ENCODE results near the gene TMEM132C. TPM values are rescaled to one million over a fixed set of nuclear protein-coding genes. Genes with fewer than 3 reads are reported as not detected.
"Not testable (repeated sequence)": the region's sequence is repeated elsewhere in the genome, so short reads cannot be mapped to it uniquely, and the experiment has no call there.

The TMEM132C gene
- total RNA-seq, 2 experiments from 2014 or later: not detected

DNA sequence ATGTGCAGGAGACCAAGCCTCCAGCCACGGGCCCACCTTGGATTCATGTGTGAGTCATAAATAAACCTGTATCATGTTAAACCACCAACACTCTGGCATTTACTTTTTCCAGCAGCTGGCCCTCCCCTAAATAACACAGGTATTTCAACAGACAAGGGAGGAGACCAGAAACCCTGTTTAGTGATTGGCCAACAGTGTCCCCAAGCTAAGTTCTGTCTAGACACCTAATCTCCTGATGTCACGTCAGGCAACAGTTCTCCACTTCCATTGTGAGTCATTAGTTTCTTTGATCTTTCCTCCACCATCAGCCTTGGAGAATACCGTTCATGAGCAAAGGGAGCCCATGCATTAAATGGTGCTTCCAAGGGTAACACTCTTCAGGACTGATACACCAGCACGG is 196.9 kb downstream of the TMEM132C start:
- H3K27ac Mint-ChIP-seq: no peak overlapping the region
- no peaks in the 10 kb centered on the region for H3K36me3 Mint-ChIP-seq (ENCODE audit: low read depth)
- peaks cover 5% of the 10 kb centered on the region for H3K9me3 Mint-ChIP-seq (ENCODE audit: low read depth)
- H3K4me1 Mint-ChIP-seq: no peaks in the 10 kb centered on the region
- H3K4me3 Mint-ChIP-seq: no peak overlapping the region
- ChIA-PET POLR2A (no interaction called here), CTCF (no interaction called here)
- DNase-seq (no peak), ATAC-seq (no peak)
- intact Hi-C loops (cut with DNase I, micrococcal nuclease): no loop called here
- peaks cover 2% of the 10 kb centered on the region for H3K27me3 Mint-ChIP-seq

DNA sequence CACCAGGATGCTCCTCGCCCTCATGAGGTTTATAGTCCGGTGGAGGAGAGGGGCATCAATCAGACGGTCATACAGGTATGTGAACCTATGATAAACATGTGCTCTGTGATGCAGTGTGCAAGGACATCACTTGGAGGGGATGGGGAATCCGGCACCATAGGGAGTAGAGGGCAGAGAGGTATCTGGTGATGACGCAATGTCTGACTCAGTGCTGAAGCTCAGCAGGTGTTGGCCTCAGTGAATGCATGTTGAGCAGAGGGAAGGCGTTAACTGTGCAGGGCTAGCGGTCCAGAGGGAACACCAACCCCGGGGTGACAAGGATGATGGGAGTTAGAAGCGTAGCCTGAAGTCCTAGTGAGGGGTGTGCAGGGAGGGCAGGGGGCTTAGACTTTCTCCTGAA is 200.9 kb downstream of the TMEM132C start:
- ChIA-PET CTCF (no interaction called here), POLR2A (no interaction called here)
- Mint-ChIP-seq H3K27ac (no peak overlapping the region), H3K36me3 (ENCODE audit: low read depth) (no peaks in the 10 kb centered on the region), H3K4me3 (no peak overlapping the region), H3K27me3 (peaks cover 2% of the 10 kb centered on the region), H3K9me3 (ENCODE audit: low read depth) (peaks cover 2% of the 10 kb centered on the region), H3K4me1 (no peaks in the 10 kb centered on the region)
- intact Hi-C loops (cut with DNase I, micrococcal nuclease): no loop called here
- DNase-seq: no peak
- no peak for ATAC-seq

DNA sequence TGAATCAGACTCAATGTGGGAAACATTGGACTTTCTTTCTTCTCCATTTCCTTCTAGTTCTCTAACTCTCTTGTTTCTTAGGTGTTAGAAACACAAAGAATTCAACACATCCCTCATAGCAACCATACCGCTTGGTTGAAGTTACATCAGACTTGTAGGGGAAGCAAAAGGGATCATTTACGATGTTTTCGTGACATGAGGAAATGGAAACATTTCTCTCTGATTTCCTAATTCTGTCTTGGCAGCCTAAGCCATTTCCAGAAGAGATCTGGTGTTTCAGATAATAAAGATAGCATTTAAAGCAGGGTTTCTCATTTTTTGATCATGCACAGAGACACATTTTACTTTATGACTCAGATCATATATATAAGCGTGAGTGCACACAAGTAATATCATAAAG is 202.0 kb downstream of the TMEM132C start:
- no peak for DNase-seq
- ChIA-PET CTCF (no interaction called here), POLR2A (no interaction called here)
- intact Hi-C loops (cut with DNase I, micrococcal nuclease): no loop called here
- Mint-ChIP-seq H3K9me3 (ENCODE audit: low read depth) (peaks cover 10% of the 10 kb centered on the region), H3K4me1 (no peaks in the 10 kb centered on the region), H3K4me3 (no peak overlapping the region), H3K36me3 (ENCODE audit: low read depth) (no peaks in the 10 kb centered on the region), H3K27ac (no peak overlapping the region), H3K27me3 (peaks cover 6% of the 10 kb centered on the region)
- ATAC-seq: no peak

DNA sequence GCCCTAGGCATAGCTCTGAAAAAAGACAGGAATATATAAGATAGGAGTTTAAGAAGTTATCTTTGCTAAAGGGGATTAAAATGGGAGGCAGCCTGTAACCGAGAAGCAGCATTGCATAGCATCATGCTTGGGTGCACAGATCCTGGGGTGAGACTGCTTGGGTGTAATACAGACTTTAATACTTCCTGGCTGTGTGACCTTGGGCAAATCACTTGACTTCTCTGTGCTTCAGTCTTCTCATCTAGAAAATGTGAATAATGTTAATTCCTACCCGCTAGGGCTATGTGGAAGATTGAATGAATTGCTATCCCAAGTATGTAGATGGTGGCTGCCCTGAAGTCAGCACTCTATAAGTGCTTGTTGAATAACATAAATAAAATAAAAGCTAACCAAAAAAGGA is 204.5 kb downstream of the TMEM132C start:
- H3K9me3 Mint-ChIP-seq (ENCODE audit: low read depth): peaks cover 10% of the 10 kb centered on the region
- intact Hi-C loops (cut with DNase I, micrococcal nuclease): no loop called here
- ATAC-seq (no peak), DNase-seq (no peak)
- POLR2A ChIA-PET: no interaction called here
- no peaks in the 10 kb centered on the region for H3K36me3 Mint-ChIP-seq (ENCODE audit: low read depth)
- H3K27me3 Mint-ChIP-seq: peaks cover 9% of the 10 kb centered on the region
- no peak overlapping the region for H3K4me3 Mint-ChIP-seq
- H3K27ac Mint-ChIP-seq: no peak overlapping the region
- H3K4me1 Mint-ChIP-seq: no peaks in the 10 kb centered on the region
- CTCF ChIA-PET: no interaction called here

DNA sequence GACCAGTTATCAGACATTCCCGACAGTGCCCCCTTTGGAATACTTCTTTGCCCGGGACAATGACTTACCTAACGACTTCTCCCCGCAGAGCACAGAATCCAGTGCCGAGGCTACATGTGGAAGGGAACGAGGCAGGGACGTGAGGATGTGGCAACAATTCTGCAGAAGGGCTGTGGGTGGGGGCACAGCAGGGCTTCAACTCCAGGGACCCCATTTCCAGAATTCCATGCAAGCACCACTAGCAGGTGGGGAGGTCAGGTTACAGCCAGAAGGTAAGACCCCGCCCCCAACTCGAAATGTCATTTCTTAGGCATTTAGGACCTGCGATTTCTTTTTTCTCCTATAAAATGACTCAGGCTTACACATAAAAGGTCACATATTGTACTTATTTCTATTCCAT is 207.9 kb downstream of the TMEM132C start:
- no peak for ATAC-seq
- ChIA-PET CTCF (no interaction called here), POLR2A (no interaction called here)
- H3K4me3 Mint-ChIP-seq: no peak overlapping the region
- H3K9me3 Mint-ChIP-seq (ENCODE audit: low read depth): peaks cover 8% of the 10 kb centered on the region
- H3K36me3 Mint-ChIP-seq (ENCODE audit: low read depth): no peaks in the 10 kb centered on the region
- H3K4me1 Mint-ChIP-seq: no peaks in the 10 kb centered on the region
- no peak overlapping the region for H3K27ac Mint-ChIP-seq
- no peak for DNase-seq
- intact Hi-C loops (cut with DNase I, micrococcal nuclease): no loop called here
- peaks cover 7% of the 10 kb centered on the region for H3K27me3 Mint-ChIP-seq

DNA sequence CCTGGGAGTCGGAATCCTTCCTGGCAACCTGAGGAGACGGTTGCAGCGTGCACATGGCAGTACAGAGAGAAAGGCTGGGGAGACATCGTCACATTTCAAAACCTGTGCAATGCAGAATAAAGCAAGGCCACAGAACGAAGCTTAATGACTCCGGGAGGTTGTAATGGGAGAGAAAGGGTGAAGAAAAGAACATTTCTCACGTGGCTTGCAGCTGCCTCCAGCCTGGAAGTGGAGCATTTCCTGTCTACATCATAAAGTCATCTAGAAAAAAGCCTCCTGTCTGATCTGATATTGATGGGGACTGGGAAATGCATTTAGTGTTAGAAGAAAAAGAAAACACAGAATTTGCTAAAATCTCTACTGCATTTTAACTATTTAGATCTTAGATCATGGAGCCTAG is 209.3 kb downstream of the TMEM132C start:
- H3K27me3 Mint-ChIP-seq: peaks cover 7% of the 10 kb centered on the region

DNA sequence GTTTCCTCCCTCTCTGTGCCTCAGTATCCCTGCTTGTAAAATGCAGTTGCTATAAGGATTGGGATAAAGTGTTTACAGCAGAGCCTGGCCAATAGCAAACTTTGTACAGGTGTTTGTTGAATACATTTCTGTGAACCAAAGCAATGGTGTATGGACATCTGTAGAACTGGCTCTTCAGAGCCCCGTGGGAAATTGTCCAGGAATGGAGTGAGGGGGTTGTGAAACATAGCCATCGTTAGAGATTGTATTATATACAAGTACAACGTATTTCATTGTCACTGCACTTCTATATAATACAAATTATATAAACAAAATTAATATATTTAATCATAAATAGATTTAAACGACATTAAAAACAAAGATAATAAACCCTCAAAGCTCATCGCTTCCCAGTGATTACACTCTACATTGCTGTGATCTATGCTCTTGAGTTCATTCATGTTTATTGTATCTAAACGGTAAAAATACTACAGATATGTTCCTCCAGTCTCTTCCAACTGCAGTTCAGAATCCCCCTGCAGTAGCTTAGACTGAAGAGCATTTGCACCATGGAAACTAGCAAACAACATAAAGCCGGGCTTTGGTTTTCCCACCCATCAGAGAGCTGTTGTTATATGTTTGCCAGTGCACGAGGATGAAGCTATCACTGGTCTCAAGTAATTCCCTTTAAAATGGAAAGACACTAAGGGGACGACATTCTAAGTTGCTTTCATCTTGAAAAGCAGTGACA is 216.7 kb downstream of the TMEM132C start:
- H3K27ac Mint-ChIP-seq: no peak overlapping the region
- no peaks in the 10 kb centered on the region for H3K9me3 Mint-ChIP-seq (ENCODE audit: low read depth)
- ChIA-PET POLR2A (interaction anchor here (0.5 kb wide), 1 partner anchor 174 kb away, joined by 3 read pairs; no protein-coding TSS in a partner anchor), CTCF (no interaction called here)
- ATAC-seq (no peak), DNase-seq (no peak)
- H3K4me1 Mint-ChIP-seq: no peaks in the 10 kb centered on the region
- H3K4me3 Mint-ChIP-seq: no peak overlapping the region
- intact Hi-C loops (cut with DNase I, micrococcal nuclease): no loop called here
- no peaks in the 10 kb centered on the region for H3K27me3 Mint-ChIP-seq
- H3K36me3 Mint-ChIP-seq (ENCODE audit: low read depth): no peaks in the 10 kb centered on the region

More for the DNA sequence above, 209.3 kb downstream of the TMEM132C start:
- peaks cover 8% of the 10 kb centered on the region for H3K9me3 Mint-ChIP-seq (ENCODE audit: low read depth)
- intact Hi-C loops (cut with DNase I, micrococcal nuclease): no loop called here
- ChIA-PET POLR2A (no interaction called here), CTCF (interaction anchor here (0.8 kb wide), 1 partner anchor 15 kb away, joined by 3 read pairs; no protein-coding TSS in a partner anchor)
- ATAC-seq (no peak), DNase-seq (no peak)
- no peaks in the 10 kb centered on the region for H3K4me1 Mint-ChIP-seq
- H3K27ac Mint-ChIP-seq: no peak overlapping the region
- no peaks in the 10 kb centered on the region for H3K36me3 Mint-ChIP-seq (ENCODE audit: low read depth)
- H3K4me3 Mint-ChIP-seq: no peak overlapping the region

DNA sequence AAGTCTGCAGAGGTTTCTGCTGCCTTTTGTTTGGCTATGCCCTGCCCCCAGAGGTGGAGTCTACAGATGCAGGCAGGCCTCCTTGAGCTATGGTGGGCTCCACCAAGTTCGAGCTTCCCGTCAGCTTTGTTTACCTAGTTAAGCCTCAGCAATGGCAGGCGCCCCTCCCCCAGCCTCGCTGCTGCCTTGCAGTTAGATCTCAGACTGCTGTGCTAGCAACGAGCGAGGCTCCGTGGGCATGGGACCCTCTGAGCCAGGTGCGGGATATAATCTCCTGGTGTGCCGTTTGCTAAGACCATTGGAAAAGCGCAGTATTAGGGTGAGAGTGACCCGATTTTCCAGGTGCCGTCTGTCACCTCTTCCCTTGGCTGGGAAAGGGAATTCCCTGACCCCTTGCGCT is 230.4 kb downstream of the TMEM132C start:
- H3K27ac Mint-ChIP-seq: not testable (repeated sequence)

DNA sequence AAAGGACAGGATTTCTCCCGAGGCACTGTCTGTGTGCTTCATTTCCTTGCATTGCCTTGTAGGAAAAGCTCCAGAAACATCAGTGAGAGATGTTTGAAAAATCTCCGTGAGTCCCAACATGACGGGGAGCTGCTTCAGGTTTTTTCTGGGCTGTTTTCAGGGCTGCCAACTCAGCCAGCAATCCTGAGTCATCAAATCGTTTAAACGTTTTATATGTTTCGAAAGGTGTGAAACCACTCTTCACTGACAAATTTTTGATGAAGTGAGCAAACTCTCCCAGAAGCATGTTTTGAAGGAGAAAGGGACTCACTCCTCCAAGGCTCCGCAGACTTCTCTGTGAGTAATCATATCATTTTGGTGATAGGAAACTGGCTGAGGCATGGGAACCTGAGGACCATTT is 240.5 kb downstream of the TMEM132C start:
- intact Hi-C loops (cut with DNase I, micrococcal nuclease): no loop called here
- Mint-ChIP-seq H3K4me1 (no peaks in the 10 kb centered on the region), H3K36me3 (ENCODE audit: low read depth) (no peaks in the 10 kb centered on the region), H3K27ac (no peak overlapping the region), H3K27me3 (no peaks in the 10 kb centered on the region), H3K9me3 (ENCODE audit: low read depth) (peaks cover 13% of the 10 kb centered on the region), H3K4me3 (no peak overlapping the region)
- POLR2A ChIA-PET: no interaction called here
- ATAC-seq: no peak
- no peak for DNase-seq
- CTCF ChIA-PET: no interaction called here

More for the DNA sequence above, 230.4 kb downstream of the TMEM132C start:
- H3K27me3 Mint-ChIP-seq; ATAC-seq; DNase-seq; CTCF ChIA-PET; H3K36me3 Mint-ChIP-seq (ENCODE audit: low read depth); intact Hi-C loops (cut with DNase I, micrococcal nuclease); POLR2A ChIA-PET; H3K4me3 Mint-ChIP-seq; H3K9me3 Mint-ChIP-seq (ENCODE audit: low read depth); H3K4me1 Mint-ChIP-seq: not testable (repeated sequence)

DNA sequence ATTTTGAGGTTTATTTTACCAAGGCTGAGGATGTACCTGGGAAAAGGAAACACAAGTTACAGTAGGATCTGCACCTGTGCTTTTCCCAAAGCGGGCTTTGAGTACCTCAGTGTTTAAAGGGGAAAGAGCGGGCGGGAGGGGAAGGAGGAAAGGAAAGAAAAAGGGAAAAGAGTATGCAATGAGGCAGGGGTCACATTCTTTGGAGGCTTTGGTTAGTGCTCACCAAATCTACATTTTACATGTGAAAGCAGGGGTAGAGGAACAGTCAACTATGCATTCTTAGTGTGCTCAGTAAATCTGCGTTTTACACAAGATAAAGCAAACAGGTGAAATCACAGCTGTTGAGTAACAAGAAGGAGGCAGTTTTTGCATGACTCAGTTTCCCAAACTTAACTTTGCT is 242.2 kb downstream of the TMEM132C start:
- H3K27me3 Mint-ChIP-seq: no peaks in the 10 kb centered on the region
- DNase-seq (no peak), ATAC-seq (no peak)
- no peak overlapping the region for H3K27ac Mint-ChIP-seq
- no peak overlapping the region for H3K4me3 Mint-ChIP-seq
- H3K4me1 Mint-ChIP-seq: no peaks in the 10 kb centered on the region
- peaks cover 8% of the 10 kb centered on the region for H3K9me3 Mint-ChIP-seq (ENCODE audit: low read depth)
- no peaks in the 10 kb centered on the region for H3K36me3 Mint-ChIP-seq (ENCODE audit: low read depth)
- ChIA-PET CTCF (no interaction called here), POLR2A (no interaction called here)
- intact Hi-C loops (cut with DNase I, micrococcal nuclease): no loop called here

DNA sequence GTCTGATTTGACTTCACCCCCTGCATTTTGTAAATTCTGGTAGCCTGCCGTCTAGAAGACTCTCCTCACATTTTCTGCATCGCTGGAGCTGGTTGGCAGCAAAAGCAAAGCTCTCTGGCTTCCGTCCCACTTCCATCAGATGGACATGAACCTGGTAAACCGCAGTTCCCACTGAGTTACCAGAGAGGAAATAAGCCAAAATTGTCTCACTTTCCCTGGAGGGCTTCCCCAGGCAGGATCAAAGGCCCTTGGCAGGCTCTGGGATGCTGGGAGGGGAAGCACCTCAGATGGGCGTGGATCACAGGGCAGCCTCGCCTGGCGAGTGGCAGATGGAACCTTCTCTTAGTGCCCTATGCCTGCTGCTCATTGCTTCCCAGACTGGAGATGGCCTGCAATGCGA is 243.5 kb downstream of the TMEM132C start:
- H3K4me3 Mint-ChIP-seq: no peak overlapping the region
- ATAC-seq: no peak
- no peak for DNase-seq
- H3K27ac Mint-ChIP-seq: no peak overlapping the region
- intact Hi-C loops (cut with DNase I, micrococcal nuclease): no loop called here
- H3K27me3 Mint-ChIP-seq: no peaks in the 10 kb centered on the region
- ChIA-PET POLR2A (no interaction called here), CTCF (no interaction called here)
- H3K4me1 Mint-ChIP-seq: no peaks in the 10 kb centered on the region
- H3K9me3 Mint-ChIP-seq (ENCODE audit: low read depth): peaks cover 6% of the 10 kb centered on the region
- no peaks in the 10 kb centered on the region for H3K36me3 Mint-ChIP-seq (ENCODE audit: low read depth)

DNA sequence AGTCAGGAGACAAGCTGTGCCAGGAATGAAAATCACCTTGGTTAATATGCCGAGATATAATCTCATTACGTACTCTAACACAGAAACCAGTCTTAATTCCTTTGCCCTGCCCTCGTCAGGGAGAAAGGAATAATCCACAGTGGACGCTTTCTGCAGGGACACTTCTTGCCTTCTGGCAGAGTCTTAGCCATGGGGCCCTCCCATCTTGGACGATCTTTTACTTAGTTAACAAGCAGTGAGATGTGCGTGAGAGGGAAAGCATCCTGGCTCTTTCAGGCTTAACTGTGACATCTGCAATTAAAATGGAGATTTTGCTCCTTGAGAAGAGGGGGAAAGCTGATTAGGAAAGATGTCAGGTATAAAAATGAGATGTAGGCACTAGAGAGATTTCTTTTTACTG is 246.4 kb downstream of the TMEM132C start:
- H3K4me3 Mint-ChIP-seq: no peak overlapping the region

More for the DNA sequence above, 246.4 kb downstream of the TMEM132C start:
- intact Hi-C loops (cut with DNase I, micrococcal nuclease): no loop called here
- ChIA-PET POLR2A (no interaction called here), CTCF (interaction anchor here (0.6 kb wide), 1 partner anchor 277 kb away, joined by 3 read pairs; no protein-coding TSS in a partner anchor)
- H3K4me1 Mint-ChIP-seq: no peaks in the 10 kb centered on the region
- H3K36me3 Mint-ChIP-seq (ENCODE audit: low read depth): no peaks in the 10 kb centered on the region
- no peak for ATAC-seq
- no peak overlapping the region for H3K27ac Mint-ChIP-seq
- H3K9me3 Mint-ChIP-seq (ENCODE audit: low read depth): peaks cover 6% of the 10 kb centered on the region
- DNase-seq: no peak
- H3K27me3 Mint-ChIP-seq: no peaks in the 10 kb centered on the region

All from activated CD4-positive, alpha-beta T cell treated with anti-CD3 and anti-CD28 coated beads for 36 hours (primary cell).